Neural progenitor cell (in vitro differentiated cells): ENCODE results near the gene ZC3H12C. TPM values are rescaled to one million over a fixed set of nuclear protein-coding genes. Genes with fewer than 3 reads are reported as not detected.
A peak's percentile ranks its signal among the peaks of the same experiment; 100 is the strongest.

Experiments used
- DNase-seq: peaks from one replicate; pipeline ENCODE4 v3.0.0-alpha.2; 2016; ENCODE audit warnings: low spot score
- H2AFZ ChIP-seq: fragments of 200-600 bp; sonication (generic); replicated peaks from 2 replicates; pipeline ENCODE4 v1.6.1; 2016; ENCODE audit warnings: antibody characterized with exemption
- H3F3A ChIP-seq: fragments of 200-600 bp; sonication (generic); 2 replicates; pipeline ENCODE4 v1.6.1; 2016; ENCODE audit warnings: antibody characterized with exemption, low read depth
- H3K27ac ChIP-seq: fragments of 200-600 bp; sonication (generic); 2 replicates; pipeline ENCODE4 v1.5.1; 2016; ENCODE audit warnings: mild to moderate bottlenecking
- H3K27me3 ChIP-seq: fragments of 200-600 bp; sonication (generic); 2 replicates; pipeline ENCODE4 v1.6.1; 2016; ENCODE audit warnings: mild to moderate bottlenecking, moderate library complexity
- H3K36me3 ChIP-seq: fragments of 200-600 bp; sonication (generic); 2 replicates; pipeline ENCODE4 v1.5.1; 2016
- H3K4me1 ChIP-seq: fragments of 200-600 bp; sonication (generic); 2 replicates; pipeline ENCODE4 v1.6.1; 2016; ENCODE audit warnings: mixed run types
- H3K4me2 ChIP-seq: fragments of 200-600 bp; sonication (generic); 2 replicates; pipeline ENCODE4 v1.6.1; 2016
- H3K4me3 ChIP-seq: fragments of 200-600 bp; sonication (generic); 2 replicates; pipeline ENCODE4 v1.5.1; 2016
- H3K79me2 ChIP-seq: fragments of 200-600 bp; sonication (generic); 2 replicates; pipeline ENCODE4 v1.6.1; 2016; ENCODE audit warnings: low read depth
- H3K9ac ChIP-seq: fragments of 200-600 bp; sonication (generic); 2 replicates; pipeline ENCODE4 v1.6.1; 2016
- H3K9me3 ChIP-seq: fragments of 200-600 bp; sonication (generic); 2 replicates; pipeline ENCODE4 v1.5.1; 2016; ENCODE audit warnings: low read depth
- H4K20me1 ChIP-seq: fragments of 200-600 bp; sonication (generic); 2 replicates; pipeline ENCODE4 v1.6.1; 2016; ENCODE audit warnings: low read depth
- H3K27ac Mint-ChIP-seq: 3 replicates; pipeline ENCODE4 v1.8.0; 2021; ENCODE audit warnings: mixed read lengths
- H3K27me3 Mint-ChIP-seq: 2 replicates; pipeline ENCODE4 v1.8.0; 2022; ENCODE audit warnings: low read depth, mild to moderate bottlenecking, inconsistent platforms, moderate library complexity, mixed read lengths; ENCODE audit not compliant: insufficient read depth
- H3K36me3 Mint-ChIP-seq: 3 replicates; pipeline ENCODE4 v1.8.0; 2021; ENCODE audit warnings: mixed read lengths
- H3K4me1 Mint-ChIP-seq: 3 replicates; pipeline ENCODE4 v1.8.0; 2021; ENCODE audit warnings: mixed read lengths
- H3K4me3 Mint-ChIP-seq: 3 replicates; pipeline ENCODE4 v1.8.0; 2021; ENCODE audit warnings: mild to moderate bottlenecking, moderate library complexity, mixed read lengths
- H3K9me3 Mint-ChIP-seq: 3 replicates; pipeline ENCODE4 v1.8.0; 2020; ENCODE audit warnings: mixed read lengths
- EZH2 ChIP-seq: fragments of 200-600 bp; sonication (generic); IDR thresholded peaks from 2 replicates; pipeline ENCODE4 v1.6.1; 2017; ENCODE audit warnings: antibody characterized with exemption, mild to moderate bottlenecking, moderate library complexity
- EZH2phosphoT487 ChIP-seq: fragments of 200-600 bp; sonication (generic); IDR thresholded peaks from 2 replicates; pipeline ENCODE4 v1.6.1; 2017; ENCODE audit warnings: antibody characterized with exemption
- total RNA-seq: library from RNA; depleted of rRNA; stranded (reverse); fragments of >200 nt; gene quantifications from 2 replicates; pipeline ENCODE4 v1.2.3, GENCODE V29; 2015; ENCODE audit warnings: low replicate concordance
- TF ChIP-seq, protein P1 (sequence below): fragments of 200-600 bp; sonication (generic); IDR thresholded peaks from 2 replicates; pipeline ENCODE4 v1.5.1; 2017; ENCODE audit warnings: antibody characterized with exemption, mild to moderate bottlenecking

ZC3H12C gene
- total RNA-seq, 1 donor from 2014 or later = 31.8 TPM

DNA sequence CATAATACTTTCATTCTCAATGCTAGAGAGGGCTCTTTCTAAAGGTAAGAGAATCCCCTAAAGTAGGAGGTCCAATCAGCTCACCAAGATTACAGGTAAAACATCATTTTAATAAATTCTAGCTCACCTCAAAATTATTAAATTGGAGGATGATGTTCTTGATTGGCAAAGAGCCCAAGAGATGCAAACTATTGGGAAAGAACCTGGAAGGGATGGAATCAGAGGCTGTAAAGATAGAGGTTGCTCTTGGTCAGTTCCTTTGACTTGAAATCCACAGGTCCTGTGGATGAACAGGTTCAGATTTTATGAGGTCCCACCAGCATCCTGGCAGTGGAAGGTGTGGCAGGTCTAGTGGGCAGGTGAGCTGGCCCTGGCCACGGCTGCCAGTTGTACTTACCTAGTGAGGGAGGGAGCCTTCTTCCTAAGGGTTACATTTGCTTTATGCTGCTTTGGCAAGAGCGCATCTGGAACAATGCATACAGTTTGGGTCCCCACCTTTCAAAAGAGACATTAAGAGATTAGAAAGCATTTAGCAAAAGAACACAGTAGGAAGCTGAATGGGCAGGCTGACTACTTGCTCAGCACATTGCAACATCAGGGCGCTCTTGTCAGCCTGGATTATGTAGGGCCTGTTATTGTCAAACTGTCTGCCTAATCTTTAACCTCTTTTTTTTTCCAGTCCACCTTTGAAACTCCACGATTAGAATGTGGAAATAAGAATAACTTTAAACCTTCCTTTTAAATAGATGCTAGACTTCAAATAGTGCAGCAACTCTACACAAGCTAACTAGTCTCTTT lies 106.2 kb downstream of the ZC3H12C start:
- Mint-ChIP-seq H3K27me3 (peaks cover 2% of the 10 kb centered on the region), H3K27ac (no peak overlapping the region), H3K4me3 (no peak overlapping the region), H3K36me3 (no peaks in the 10 kb centered on the region), H3K9me3 (no peaks in the 10 kb centered on the region), H3K4me1 (peaks cover 23% of the 10 kb centered on the region)
- no peaks in the 10 kb centered on the region for H3K36me3 ChIP-seq
- peaks cover 20% of the 10 kb centered on the region for H3K4me1 ChIP-seq
- no peak overlapping the region for H3K4me3 ChIP-seq
- H4K20me1 ChIP-seq = no peaks in the 10 kb centered on the region
- no peak overlapping the region for H3K9ac ChIP-seq
- no peaks in the 10 kb centered on the region for H3K27me3 ChIP-seq
- H3F3A ChIP-seq = no peaks in the 10 kb centered on the region
- H2AFZ ChIP-seq = no peak overlapping the region
- H3K9me3 ChIP-seq = no peaks in the 10 kb centered on the region
- TF ChIP-seq EZH2 (no peak), EZH2phosphoT487 (no peak)
- TF ChIP-seq, protein P1, sequence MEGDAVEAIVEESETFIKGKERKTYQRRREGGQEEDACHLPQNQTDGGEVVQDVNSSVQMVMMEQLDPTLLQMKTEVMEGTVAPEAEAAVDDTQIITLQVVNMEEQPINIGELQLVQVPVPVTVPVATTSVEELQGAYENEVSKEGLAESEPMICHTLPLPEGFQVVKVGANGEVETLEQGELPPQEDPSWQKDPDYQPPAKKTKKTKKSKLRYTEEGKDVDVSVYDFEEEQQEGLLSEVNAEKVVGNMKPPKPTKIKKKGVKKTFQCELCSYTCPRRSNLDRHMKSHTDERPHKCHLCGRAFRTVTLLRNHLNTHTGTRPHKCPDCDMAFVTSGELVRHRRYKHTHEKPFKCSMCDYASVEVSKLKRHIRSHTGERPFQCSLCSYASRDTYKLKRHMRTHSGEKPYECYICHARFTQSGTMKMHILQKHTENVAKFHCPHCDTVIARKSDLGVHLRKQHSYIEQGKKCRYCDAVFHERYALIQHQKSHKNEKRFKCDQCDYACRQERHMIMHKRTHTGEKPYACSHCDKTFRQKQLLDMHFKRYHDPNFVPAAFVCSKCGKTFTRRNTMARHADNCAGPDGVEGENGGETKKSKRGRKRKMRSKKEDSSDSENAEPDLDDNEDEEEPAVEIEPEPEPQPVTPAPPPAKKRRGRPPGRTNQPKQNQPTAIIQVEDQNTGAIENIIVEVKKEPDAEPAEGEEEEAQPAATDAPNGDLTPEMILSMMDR = no peak
- H3K79me2 ChIP-seq = no peaks in the 10 kb centered on the region
- H3K4me2 ChIP-seq = peak overlapping the region; percentile 57
- peak; percentile 70 for DNase-seq
- no peak overlapping the region for H3K27ac ChIP-seq

DNA sequence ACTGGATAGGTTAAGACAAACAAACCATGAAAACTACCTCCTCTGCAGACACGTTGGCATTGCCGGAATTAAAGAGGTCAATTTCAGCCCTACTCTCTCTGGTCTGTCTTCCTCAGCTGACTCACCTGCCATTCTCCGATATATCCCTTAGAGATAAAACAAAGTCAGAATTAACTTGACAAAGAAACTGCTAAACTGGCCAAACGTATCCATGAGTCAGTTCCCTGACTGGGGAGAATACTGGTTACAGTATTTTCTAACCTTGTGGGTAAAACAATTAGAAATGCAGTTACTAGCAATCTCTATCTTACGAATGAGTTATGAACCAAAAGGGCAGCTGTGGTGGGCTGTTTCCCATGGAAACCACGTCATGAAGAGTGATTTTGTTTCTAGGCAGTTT lies 107.0 kb downstream of the ZC3H12C start:
- H3K9ac ChIP-seq = no peak overlapping the region
- H3K4me2 ChIP-seq = no peak overlapping the region
- no peaks in the 10 kb centered on the region for H3K79me2 ChIP-seq
- no peak overlapping the region for H2AFZ ChIP-seq
- Mint-ChIP-seq H3K36me3 (no peaks in the 10 kb centered on the region), H3K4me3 (no peak overlapping the region), H3K4me1 (peaks cover 23% of the 10 kb centered on the region), H3K27ac (no peak overlapping the region), H3K9me3 (no peaks in the 10 kb centered on the region), H3K27me3 (peaks cover 2% of the 10 kb centered on the region)
- H3K4me3 ChIP-seq = no peak overlapping the region
- H3K27ac ChIP-seq = no peak overlapping the region
- no peaks in the 10 kb centered on the region for H3K27me3 ChIP-seq
- H3F3A ChIP-seq = no peaks in the 10 kb centered on the region
- peaks cover 20% of the 10 kb centered on the region for H3K4me1 ChIP-seq
- TF ChIP-seq, protein P1 = no peak
- no peak for DNase-seq
- no peaks in the 10 kb centered on the region for H3K9me3 ChIP-seq
- no peaks in the 10 kb centered on the region for H4K20me1 ChIP-seq
- no peaks in the 10 kb centered on the region for H3K36me3 ChIP-seq

DNA sequence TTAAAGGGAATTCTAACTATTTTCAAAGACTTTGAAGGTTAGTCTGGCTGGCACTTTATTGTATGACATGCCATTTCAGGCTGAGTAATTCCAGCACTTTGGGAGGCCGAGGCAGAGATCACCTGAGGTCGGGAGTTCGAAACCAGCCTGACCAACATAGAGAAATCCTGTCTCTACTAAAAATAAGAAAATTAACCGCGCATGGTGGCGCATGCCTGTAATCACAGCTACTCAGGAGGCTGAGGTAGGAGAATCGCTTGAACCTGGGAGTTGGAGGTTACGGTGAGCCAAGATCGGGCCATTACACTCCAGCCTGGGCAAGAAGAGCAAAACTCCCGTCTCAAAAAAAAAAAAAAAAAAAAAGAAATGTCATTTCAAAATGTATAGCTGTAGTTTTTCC lies 107.6 kb downstream of the ZC3H12C start:
- H3K4me3 Mint-ChIP-seq = no peak overlapping the region
- no peak for TF ChIP-seq EZH2
- no peak for TF ChIP-seq EZH2phosphoT487
- TF ChIP-seq, protein P1 = no peak
- H3K36me3 Mint-ChIP-seq = no peaks in the 10 kb centered on the region
- H3K4me1 ChIP-seq = peaks cover 20% of the 10 kb centered on the region
- H2AFZ ChIP-seq = no peak overlapping the region
- no peaks in the 10 kb centered on the region for H3K79me2 ChIP-seq
- H3K9ac ChIP-seq = no peak overlapping the region
- H3K4me1 Mint-ChIP-seq = peaks cover 23% of the 10 kb centered on the region
- H3K27ac Mint-ChIP-seq = no peak overlapping the region
- DNase-seq = no peak
- H3F3A ChIP-seq = no peaks in the 10 kb centered on the region
- H3K4me3 ChIP-seq = no peak overlapping the region
- no peaks in the 10 kb centered on the region for H3K9me3 Mint-ChIP-seq
- no peaks in the 10 kb centered on the region for H3K9me3 ChIP-seq
- no peaks in the 10 kb centered on the region for H3K27me3 ChIP-seq
- H3K36me3 ChIP-seq = no peaks in the 10 kb centered on the region
- H3K4me2 ChIP-seq = no peak overlapping the region
- H3K27ac ChIP-seq = no peak overlapping the region
- peaks cover 2% of the 10 kb centered on the region for H3K27me3 Mint-ChIP-seq
- no peaks in the 10 kb centered on the region for H4K20me1 ChIP-seq
